NCI-H2029 treated with DMSO at 0.1 percent for 48 hours (cell line): ENCODE measurements around the gene FAM149B1.

ENCODE experiments used
- DNase-seq: peaks from one replicate; lab custom pipeline; 2025; lab: John Stamatoyannopoulos, UW

FAM149B1 gene

GRCh38 chr10:73287441-73287840 lies 119.5 kb downstream of the FAM149B1 start:
- DNase-seq, result no peak

DNA sequence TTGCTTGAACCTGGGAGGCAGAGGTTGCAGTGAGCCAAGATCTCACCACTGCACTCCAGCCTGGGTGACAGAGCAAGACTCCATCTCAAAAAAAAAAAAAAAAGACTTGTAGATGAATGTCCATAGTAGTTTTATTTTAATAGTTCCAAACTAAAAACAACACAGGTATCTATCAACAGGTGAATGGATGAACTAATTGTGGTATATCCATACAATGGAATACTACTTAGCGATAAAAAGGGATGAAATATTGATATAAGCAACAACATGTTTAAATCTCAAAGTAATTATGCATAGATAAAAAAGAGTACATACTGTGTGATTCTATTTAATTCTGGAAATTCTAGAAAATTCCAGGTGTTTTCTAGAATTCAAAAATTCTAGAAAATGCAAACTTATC lies 122.0 kb downstream of the FAM149B1 start:
- no peak for DNase-seq

GRCh38 chr10:73293461-73293860 lies 125.5 kb downstream of the FAM149B1 start:
- no peak for DNase-seq
